NCI-H2107 treated with DMSO at 0.1 percent for 48 hours (cell line): ENCODE measurements around the gene OR3A2.
"Not testable (repeated sequence)": the region's sequence is repeated elsewhere in the genome, so short reads cannot be mapped to it uniquely, and the experiment has no call there.

Experiments
- DNase-seq: peaks from one replicate; lab custom pipeline; 2025; ENCODE audit not compliant: unreplicated experiment; lab: John Stamatoyannopoulos, UW

Gene OR3A2

DNA sequence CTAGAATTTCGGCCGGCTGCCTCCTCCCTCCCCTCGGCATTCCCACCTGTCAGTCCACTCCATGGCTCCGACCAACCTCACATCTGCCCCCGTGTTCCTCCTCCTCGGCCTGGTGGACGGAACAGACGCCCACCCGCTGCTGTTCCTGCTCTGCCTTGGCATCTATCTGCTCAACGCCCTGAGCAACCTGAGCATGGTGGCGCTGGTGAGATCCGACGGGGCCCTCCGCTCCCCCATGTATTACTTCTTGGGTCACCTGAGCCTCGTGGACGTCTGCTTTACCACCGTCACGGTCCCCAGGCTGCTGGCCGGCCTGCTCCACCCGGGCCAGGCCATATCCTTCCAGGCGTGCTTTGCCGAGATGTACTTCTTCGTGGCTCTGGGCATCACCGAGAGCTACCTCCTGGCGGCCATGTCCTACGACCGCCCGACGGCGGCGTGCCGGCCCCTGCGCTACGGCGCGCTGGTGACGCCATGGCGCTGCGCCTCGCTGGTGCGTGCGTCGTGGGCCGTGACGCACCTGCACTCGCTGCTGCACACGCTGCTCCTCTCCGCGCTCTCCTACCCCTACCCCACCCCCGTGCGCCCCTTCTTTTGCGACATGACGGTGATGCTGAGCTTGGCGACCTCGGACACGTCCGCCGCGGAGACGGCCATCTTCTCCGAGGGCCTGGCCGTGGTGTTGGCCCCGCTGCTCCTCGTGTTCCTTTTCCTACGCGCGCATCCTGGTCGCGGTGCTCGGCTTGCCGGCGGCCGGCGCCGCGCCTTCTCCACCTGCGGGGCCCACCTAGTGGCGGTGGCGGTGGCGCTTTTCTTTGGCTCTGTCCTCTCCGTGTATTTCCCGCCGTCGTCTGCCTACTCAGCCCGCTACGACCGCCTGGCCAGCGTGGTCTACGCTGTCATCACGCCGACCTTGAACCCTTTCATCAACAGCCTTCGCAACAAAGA lies at the start of gene OR3A2:
Gene OR3A2 (minus strand): TSS at position 440 of the 948 bp plus-strand sequence.
- DNase-seq = no peak

DNA sequence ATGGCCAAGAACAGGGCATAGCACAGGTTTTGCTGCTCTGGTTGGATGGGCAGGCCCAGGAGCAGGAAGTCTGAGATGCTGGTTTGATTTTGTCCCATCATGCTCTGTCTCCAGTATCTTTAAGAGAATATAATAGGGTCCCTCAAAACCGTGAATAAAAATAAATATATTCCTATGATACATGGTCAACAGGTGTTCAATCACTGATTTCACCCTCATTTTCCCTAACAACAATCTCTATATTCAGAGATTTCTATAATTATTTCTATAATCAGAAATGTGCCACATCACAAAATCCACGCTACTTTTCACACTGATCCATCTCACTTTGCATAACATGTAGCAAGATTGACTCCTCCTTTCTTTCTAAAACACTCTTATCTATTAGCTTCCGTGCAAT lies 47.6 kb upstream of the OR3A2 start, which contains the start of gene OR1E2:
Gene OR1E2 (minus strand): TSS at position 101 of the 400 bp plus-strand sequence. CDS start 0 bp downstream, at position 101.
- no peak for DNase-seq

GRCh38 chr17:3433215-3433614 lies 47.1 kb upstream of the OR3A2 start:
- not testable (repeated sequence) for DNase-seq

DNA sequence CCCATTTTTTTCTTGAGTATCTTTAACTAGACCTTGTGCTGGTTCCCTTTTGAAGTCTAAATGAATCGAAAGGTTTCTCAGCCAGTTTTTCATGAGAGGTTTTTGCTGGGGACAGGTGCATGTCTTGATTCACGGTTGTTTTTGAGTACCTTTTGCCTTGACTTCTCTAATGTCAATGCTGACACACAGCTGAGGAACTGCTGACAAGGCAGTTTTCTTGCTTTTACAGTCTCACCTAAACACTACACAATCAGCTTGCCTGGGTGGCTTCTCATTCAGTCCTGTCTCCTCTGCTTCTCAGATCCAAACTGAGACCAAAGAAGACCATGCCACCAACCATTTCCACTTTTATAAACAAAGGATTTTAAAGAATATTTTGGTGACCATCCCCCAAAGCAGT lies 32.1 kb upstream of the OR3A2 start:
- no peak for DNase-seq

GRCh38 chr17:3415610-3416009 lies 29.5 kb upstream of the OR3A2 start:
- no peak for DNase-seq

DNA sequence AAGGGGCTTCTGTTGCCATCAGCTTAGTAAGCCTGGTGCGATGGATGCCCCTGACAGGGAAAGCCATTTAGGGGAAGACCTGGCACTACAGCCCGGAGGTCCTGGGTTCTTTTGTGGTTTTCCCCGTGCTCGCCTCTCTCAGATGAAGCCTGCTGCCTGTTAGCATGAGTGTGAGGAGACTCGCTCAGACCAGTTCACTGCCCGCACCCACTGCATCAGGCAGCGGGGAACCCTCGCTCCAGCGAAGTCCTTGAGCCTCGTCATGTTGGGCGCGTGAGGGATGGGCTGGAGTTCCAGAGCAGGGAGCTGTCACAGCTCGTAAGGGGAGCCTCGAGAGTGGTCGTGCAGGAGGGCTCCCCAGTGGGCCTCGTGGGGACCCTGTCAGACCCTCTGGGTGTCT lies 26.1 kb upstream of the OR3A2 start:
- not testable (repeated sequence) for DNase-seq

DNA sequence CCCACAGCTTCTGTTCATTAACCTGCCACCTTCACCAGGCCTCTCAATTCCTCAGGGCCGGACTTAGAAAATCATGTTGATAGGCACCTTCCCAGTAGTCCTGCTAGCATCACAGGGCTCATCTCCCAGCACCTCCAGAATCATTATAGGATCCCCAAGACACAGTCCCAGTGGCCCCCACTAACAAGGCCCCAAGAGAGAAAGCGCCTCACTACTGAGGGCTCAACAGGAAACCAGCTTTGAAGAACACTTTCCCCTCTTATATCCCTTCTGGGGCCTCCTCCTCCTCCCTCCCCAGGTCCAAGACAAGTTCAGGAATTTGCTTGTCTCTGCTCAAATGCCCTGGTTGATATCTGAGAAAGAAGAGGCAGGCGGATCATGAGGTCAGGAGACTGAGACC lies 25.0 kb upstream of the OR3A2 start, which contains the start of gene OR3A3:
Gene OR3A3 (plus strand): TSS at position 301 of the 400 bp plus-strand sequence.
- no peak for DNase-seq

GRCh38 chr17:3403856-3404255 lies 17.7 kb upstream of the OR3A2 start:
- DNase-seq = not testable (repeated sequence)

- no peak for DNase-seq
These were observed 15.7 kb upstream of the OR3A2 start for GRCh38 chr17:3401786-3402185.

DNA sequence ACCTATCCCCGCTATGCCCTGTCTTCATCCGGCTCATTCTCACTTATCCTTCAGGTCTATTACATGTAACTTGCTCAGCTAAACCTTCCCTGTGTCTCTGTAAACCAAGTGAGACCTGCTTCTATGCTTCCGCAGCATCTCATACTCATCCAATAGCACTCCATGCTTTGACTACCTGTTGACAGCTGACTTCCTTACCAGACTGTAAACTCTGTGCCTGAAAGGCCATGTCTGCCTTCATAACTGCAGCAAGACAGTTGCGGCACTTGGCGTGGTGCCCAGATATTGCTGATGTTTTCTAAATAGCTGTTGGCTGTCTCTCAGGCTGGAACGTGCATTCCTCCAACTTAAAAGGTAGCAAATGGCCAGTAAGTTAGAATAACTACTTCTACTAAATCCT lies 13.9 kb upstream of the OR3A2 start:
- no peak for DNase-seq

- no peak for DNase-seq
These were observed 12.2 kb upstream of the OR3A2 start, which contains the start of gene OR1E1 for GRCh38 chr17:3398310-3398709. OR1E1 (minus strand) TSS chr17:3398410; CDS start chr17:3398410, 0 bp downstream.

DNA sequence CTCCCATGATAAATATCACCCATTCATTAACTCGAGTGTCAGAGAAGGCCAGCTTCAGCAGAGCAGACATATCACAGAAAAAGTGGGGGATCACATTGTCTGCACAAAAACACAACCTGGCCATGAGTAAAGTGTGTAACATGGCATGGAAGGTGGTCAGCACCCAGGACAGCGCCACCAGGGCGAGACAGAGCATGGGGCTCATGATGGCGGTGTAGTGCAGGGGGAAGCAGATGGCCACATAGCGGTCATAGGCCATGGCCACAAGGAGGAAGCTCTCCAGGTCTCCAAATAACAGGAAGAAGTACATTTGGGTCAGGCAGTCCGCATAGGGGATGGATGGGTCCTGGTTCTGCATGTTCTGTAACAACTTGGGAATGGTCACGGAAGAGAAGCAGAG lies 11.7 kb upstream of the OR3A2 start:
- not testable (repeated sequence) for DNase-seq

GRCh38 chr17:3389791-3390190 lies 3.7 kb upstream of the OR3A2 start:
- DNase-seq = no peak

- DNase-seq = no peak
These were observed 4.2 kb downstream of the OR3A2 start for GRCh38 chr17:3381957-3382356.

GRCh38 chr17:3378321-3378720 lies 7.8 kb downstream of the OR3A2 start:
- DNase-seq = no peak

DNA sequence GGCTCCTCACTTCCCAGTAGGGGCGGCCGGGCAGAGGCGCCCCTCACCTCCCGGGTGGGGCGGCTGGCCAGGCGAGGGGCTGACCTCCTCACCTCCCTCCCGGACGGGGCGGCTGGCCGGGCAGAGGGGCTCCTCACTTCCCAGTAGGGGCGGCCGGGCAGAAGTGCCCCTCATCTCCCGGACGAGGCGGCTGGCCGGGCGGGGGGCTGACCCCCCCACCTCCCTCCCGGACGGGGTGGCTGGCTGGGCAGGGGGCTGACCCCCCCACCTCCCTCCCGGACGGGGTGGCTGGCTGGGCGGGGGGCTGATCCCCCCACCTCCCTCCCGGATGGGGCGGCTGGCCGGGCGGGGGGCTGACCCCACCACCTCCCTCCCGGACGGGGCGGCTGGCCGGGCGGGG lies 14.9 kb downstream of the OR3A2 start:
- DNase-seq = not testable (repeated sequence)

- DNase-seq = not testable (repeated sequence)
These were observed 43.3 kb downstream of the OR3A2 start for GRCh38 chr17:3342782-3343181.

- DNase-seq = no peak
These were observed 50.2 kb downstream of the OR3A2 start for GRCh38 chr17:3335876-3336275.

GRCh38 chr17:3318336-3318735 lies 67.8 kb downstream of the OR3A2 start:
- no peak for DNase-seq

DNA sequence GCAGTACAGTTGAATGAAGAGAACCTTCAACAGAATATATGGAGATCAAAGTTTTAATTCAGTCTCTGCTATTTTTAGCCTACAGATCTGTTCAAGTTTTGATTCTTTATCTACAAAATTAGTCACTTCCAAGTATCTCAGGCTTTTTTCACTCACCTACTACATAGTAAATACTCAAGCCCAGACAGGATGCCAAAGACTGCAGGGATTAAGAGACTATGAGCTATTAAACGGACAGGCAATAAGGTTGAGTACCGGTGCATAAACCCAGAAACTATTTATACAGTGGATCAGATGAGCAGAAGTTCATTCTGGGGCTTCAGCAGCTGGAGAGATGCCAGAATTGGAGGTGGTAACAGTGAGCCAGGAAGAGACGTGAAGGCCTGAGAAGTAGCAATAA lies 69.3 kb downstream of the OR3A2 start:
- no peak for DNase-seq

- DNase-seq = no peak
These were observed 77.5 kb downstream of the OR3A2 start for GRCh38 chr17:3308603-3309002.

DNA sequence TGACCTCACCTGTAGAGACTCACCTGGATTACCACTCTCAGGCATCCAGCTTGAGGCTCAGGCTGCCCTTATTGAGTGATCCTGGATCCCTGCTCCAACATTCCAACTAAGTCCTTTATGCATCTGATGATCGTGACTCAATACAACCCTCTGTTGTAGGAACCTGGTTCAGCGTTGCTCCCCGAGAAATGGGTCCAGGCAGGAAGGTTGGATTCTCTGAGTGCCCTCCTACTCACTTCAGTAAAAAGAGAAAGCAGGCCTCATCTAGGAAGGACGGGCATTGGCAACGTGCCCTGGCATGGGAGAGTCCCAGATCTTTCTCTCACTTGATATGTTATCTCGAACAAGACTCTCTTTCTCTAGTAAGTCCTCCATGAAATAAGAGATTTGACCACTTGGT lies 87.8 kb downstream of the OR3A2 start, which contains the start of gene OR3A1:
Gene OR3A1 (minus strand): TSS at position 101 of the 400 bp plus-strand sequence. CDS start 5,778 bp downstream, outside the sequence.
- DNase-seq = no peak
